Heart left ventricle (tissue), 16 donors: ENCODE data around the gene TSPY8. TPM values are rescaled to one million over a fixed set of nuclear protein-coding genes. Genes with fewer than 3 reads are reported as not detected.
"Not testable (repeated sequence)": the region's sequence is repeated elsewhere in the genome, so short reads cannot be mapped to it uniquely, and the experiment has no call there.

Experiments
- ATAC-seq, 4 donors: fragments of 200-7000 bp; cut with Tn5 transposase; one replicate each; pipeline ENCODE4 v1.9.1; 2020 to 2022; ENCODE audit warnings: moderate library complexity in 4 of 4, mild to moderate bottlenecking in 3 of 4, moderate number of reproducible peaks in 1 of 4
- DNase-seq, 5 donors: peaks; one replicate each; pipeline ENCODE4 v3.0.0-alpha.2; 2020
- H3K27ac ChIP-seq, 12 donors: fragments of 200-600 bp; sonication (generic) in 4 of 12; one replicate each; pipeline versions ENCODE4 v1.5.0 to v1.8.0; 2016 to 2022; ENCODE audit warnings: mild to moderate bottlenecking in 2 of 12
- H3K27me3 ChIP-seq, 9 donors: fragments of 200-600 bp; sonication (generic) in 2 of 9; one replicate each; pipeline versions ENCODE4 v1.5.1 to v1.8.0; 2016 to 2022; ENCODE audit warnings: mild to moderate bottlenecking in 3 of 9
- H3K36me3 ChIP-seq, 9 donors: fragments of 200-600 bp; sonication (generic) in 2 of 9; one replicate each; pipeline versions ENCODE4 v1.5.0 to v1.8.0; 2018 to 2022; ENCODE audit warnings: mild to moderate bottlenecking in 2 of 9
- H3K4me1 ChIP-seq, 12 donors: fragments of 200-600 bp; sonication (generic) in 4 of 12; one replicate each; pipeline versions ENCODE4 v1.5.0 to v1.8.0; 2016 to 2022; ENCODE audit warnings: mild to moderate bottlenecking in 3 of 12
- H3K4me3 ChIP-seq, 12 donors: fragments of 200-600 bp; sonication (generic) in 4 of 12; one replicate each; pipeline versions ENCODE4 v1.5.0 to v1.8.0; 2017 to 2022; ENCODE audit warnings: mild to moderate bottlenecking in 9 of 12, moderate library complexity in 4 of 12
- H3K9me3 ChIP-seq, 12 donors: fragments of 200-600 bp; sonication (generic) in 4 of 12; one replicate each; pipeline versions ENCODE4 v1.5.0 to v1.8.0; 2016 to 2022; ENCODE audit warnings: mild to moderate bottlenecking in 1 of 12
- POLR2A ChIP-seq, 2 donors: fragments of 450-650 bp; IDR thresholded peaks; one replicate each; pipeline ENCODE4 v1.6.1; 2017; ENCODE audit warnings: antibody characterized with exemption in 2 of 2, mild to moderate bottlenecking in 2 of 2, moderate library complexity in 2 of 2
- WGBS, 4 donors: extraction: QIAGEN DNeasy Blood & Tissue Kit in 2 of 4; methylation state at CpG; one replicate each; pipeline versions ENCODE4 v1.1.5 to v1.1.7; 2013 to 2018; 5-methylcytosine and 5-hydroxymethylcytosine counted together
- intact Hi-C, 10 donors: fragments of 100-400 bp; cut with DNase I; formaldehyde crosslinking; loops; one replicate each; pipeline versions ENCODE4 v1.11.1 to v1.14.2; 2022
- long read RNA-seq, 3 donors: library from polyadenylated mRNA; unstranded; transcript quantifications; one replicate each; pipeline ENCODE4 v2.0.0, GENCODE V29; 2020 to 2021
- polyA plus RNA-seq, 2 donors: library from polyadenylated mRNA; stranded (reverse); fragments of 200-250 nt; gene quantifications; one replicate each; pipeline ENCODE4 v1.2.3, GENCODE V29; 2013
- total RNA-seq, 9 donors: library from RNA; depleted of rRNA in 2 of 9; stranded (reverse); fragments of >200 nt in 2 of 9; fragmentation: NEBNext Ultra II Directional in 3 of 9; extraction: Animal tissue kit (Norgen Biotek cat#: 25700) in 3 of 9; gene quantifications; one replicate each; pipeline versions ENCODE4 v1.1.0 to v1.2.4, GENCODE V29; 2016 to 2023
- TF ChIP-seq, protein P1 (sequence below), 12 donors: fragments of 200-600 bp; sonication (generic) in 4 of 12; IDR thresholded peaks; one replicate each; pipeline versions ENCODE4 v1.5.0 to v1.8.0; 2018 to 2022; ENCODE audit warnings: antibody characterized with exemption in 12 of 12, mild to moderate bottlenecking in 5 of 12
- donor health status: ischemic (EF 13 %, LVEDD 7.1; RV severe dilation, severe dysfunction).
- donor health status: healthy with polysubstance abuse.
- donor health status: DM: no; HTN: yes; CAD: no.
- donor health status: DM: no; HTN: no; CAD: no.
- donor health status: ischemic (EF 25% LVEDD 6.9; RV normal size, moderate dysfunction).
- donor health status: ischemic (EF 25% LVEDD 5.7; RV mildly dilated, moderate dysfunction).
- donor health status: healthy.
- donor health status: DM: yes; HTN: yes; CAD: no.
- donor health status: ischemic (EF 35%, LVEDD 5.7; RV mildly dilated, moderate dysfunction).
- donor health status: nonischemic (EF 11% LVEDD 7.7; RV severe dilation, severe dysfunction).
- donor health status: DM: yes; HTN: yes; CAD: no.
- donor health status: PGD.
- donor health status: ischemic (EF 29% LVEDD 5.4; RV normal size, mild dysfunction).
- donor health status: nonischemic (EF 23%, LVEDD 6.1; RV moderate dilation, normal function).

TSPY8 gene
- total RNA-seq (not detected), polyA plus RNA-seq (not detected)
- long read RNA-seq, donor 1: 0 reads
- long read RNA-seq, donor 2: 0 reads
- long read RNA-seq, donor 3: 0 reads

DNA sequence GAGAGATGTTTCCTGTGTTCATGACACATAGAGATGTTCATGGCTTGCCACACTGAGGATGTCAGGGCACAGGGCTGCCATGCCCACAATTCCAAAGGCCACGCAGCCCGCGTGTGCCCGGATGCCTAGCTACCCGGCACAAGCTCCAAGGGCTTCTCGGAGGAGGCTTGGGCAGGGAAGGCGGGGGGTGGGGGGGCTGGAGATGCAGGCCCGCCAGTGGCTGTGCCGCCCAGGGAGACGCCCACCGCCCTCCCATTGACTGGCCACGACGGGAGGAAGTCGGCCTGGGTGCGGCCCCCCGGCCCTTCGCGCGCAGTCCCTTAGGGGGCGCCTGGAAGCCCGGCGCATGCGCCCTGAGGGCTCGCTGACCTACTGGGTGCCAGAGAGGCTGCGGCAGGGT, at the start of gene TSPY8:
Gene TSPY8 (plus strand): TSS at position 301 of the 400 bp plus-strand sequence. CDS start 46 bp downstream, at position 347.
- H3K27me3 ChIP-seq, H3K4me3 ChIP-seq, H3K4me1 ChIP-seq, DNase-seq, ATAC-seq, H3K27ac ChIP-seq, H3K36me3 ChIP-seq, intact Hi-C loops, H3K9me3 ChIP-seq: not testable (repeated sequence)
- 75 to 81% methylated on average over 2 to 9 of the region's 25 CpGs; no CpG with 5 or more reads in 2 of the 4 donors for WGBS, 4 donors

DNA sequence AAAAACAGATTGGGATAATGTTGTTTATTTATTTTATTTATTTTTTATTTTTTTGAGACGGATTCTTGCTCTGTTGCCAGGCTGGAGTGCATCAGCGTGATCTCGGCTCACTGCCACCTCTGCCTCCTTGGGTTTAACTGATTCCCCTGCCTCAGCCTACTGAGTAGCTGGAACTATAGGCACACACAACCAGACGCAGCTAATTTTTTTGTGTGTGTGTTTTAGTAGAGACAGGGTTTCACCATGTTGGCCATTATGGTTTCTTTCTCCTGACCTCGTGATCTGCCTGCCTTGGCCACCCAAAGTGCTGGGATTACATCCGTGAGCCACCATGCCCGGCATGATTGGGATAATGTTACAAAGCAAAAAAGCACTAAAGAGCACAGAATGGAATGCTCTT, 36.6 kb upstream of the TSPY8 start:
- ATAC-seq: no peak
- Histone ChIP-seq H3K27ac (no peak overlapping the region), H3K9me3 (no peaks in the 10 kb centered on the region), H3K36me3 (no peaks in the 10 kb centered on the region), H3K4me1 (no peaks in the 10 kb centered on the region), H3K4me3 (no peak overlapping the region), H3K27me3 (no peaks in the 10 kb centered on the region)
- no peak for DNase-seq
- intact Hi-C loops: no loop called here
- TF ChIP-seq POLR2A (IDR thresholded peaks at IDR 0.05): no peak
- TF ChIP-seq, protein P1, sequence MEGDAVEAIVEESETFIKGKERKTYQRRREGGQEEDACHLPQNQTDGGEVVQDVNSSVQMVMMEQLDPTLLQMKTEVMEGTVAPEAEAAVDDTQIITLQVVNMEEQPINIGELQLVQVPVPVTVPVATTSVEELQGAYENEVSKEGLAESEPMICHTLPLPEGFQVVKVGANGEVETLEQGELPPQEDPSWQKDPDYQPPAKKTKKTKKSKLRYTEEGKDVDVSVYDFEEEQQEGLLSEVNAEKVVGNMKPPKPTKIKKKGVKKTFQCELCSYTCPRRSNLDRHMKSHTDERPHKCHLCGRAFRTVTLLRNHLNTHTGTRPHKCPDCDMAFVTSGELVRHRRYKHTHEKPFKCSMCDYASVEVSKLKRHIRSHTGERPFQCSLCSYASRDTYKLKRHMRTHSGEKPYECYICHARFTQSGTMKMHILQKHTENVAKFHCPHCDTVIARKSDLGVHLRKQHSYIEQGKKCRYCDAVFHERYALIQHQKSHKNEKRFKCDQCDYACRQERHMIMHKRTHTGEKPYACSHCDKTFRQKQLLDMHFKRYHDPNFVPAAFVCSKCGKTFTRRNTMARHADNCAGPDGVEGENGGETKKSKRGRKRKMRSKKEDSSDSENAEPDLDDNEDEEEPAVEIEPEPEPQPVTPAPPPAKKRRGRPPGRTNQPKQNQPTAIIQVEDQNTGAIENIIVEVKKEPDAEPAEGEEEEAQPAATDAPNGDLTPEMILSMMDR (IDR thresholded peaks at IDR 0.05): no peak
- 57 to 59% methylated on average over 7 of the region's 7 CpGs; no CpG with 5 or more reads in 2 of the 4 donors for WGBS, 4 donors

GRCh38 chrY:9337164-9337563, 20.4 kb upstream of the TSPY8 start, which contains the start of gene TSPY4:
TSS of gene TSPY4 (plus strand) at chrY:9337464. CDS start at chrY:9337510, 46 bp downstream.
- H3K4me3 ChIP-seq, intact Hi-C loops, ATAC-seq, H3K27ac ChIP-seq, H3K36me3 ChIP-seq, H3K27me3 ChIP-seq, H3K4me1 ChIP-seq, H3K9me3 ChIP-seq, DNase-seq: not testable (repeated sequence)
- 83 to 87% methylated on average over 7 to 10 of the region's 26 CpGs; no CpG with 5 or more reads in 2 of the 4 donors for WGBS, 4 donors

DNA sequence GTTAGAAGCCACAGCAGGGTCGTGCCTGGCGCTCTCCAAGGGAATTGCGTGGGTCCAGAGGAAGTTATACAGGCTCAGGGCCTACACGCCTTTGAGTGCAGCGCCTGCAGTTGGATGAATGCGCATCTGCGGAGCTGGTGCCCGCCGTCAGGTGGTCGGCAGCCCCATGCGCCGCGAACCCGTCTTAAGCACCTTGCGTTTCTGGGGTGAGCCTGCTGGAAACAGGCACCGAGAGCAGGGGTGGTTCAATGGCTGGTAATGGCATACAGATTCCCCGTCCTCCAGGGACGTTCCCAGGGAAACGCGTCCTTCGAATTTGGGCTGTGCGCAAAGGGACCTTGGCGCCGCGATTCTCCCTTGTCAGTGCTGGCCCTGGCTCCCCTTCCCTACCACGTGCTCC, 38.9 kb downstream of the TSPY8 start:
- DNase-seq: peak in 3 of 5 donors; percentile 6 to 58 (median 25)
- H3K4me3 ChIP-seq, intact Hi-C loops, H3K27ac ChIP-seq, H3K9me3 ChIP-seq, H3K4me1 ChIP-seq, H3K27me3 ChIP-seq, ATAC-seq, H3K36me3 ChIP-seq: not testable (repeated sequence)
- WGBS, 4 donors: 87 to 88% methylated on average over 13 of the region's 26 CpGs; no CpG with 5 or more reads in 2 of the 4 donors

DNA sequence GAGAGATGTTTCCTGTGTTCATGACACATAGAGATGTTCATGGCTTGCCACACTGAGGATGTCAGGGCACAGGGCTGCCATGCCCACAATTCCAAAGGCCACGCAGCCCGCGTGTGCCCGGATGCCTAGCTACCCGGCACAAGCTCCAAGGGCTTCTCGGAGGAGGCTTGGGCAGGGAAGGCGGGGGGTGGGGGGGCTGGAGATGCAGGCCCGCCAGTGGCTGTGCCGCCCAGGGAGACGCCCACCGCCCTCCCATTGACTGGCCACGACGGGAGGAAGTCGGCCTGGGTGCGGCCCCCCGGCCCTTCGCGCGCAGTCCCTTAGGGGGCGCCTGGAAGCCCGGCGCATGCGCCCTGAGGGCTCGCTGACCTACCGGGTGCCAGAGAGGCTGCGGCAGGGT, 40.5 kb downstream of the TSPY8 start, which contains the start of gene TSPY3:
Gene TSPY3 (plus strand): TSS at position 301 of the 400 bp plus-strand sequence. CDS start 46 bp downstream, at position 347.
- H3K4me1 ChIP-seq, intact Hi-C loops, H3K4me3 ChIP-seq, H3K27ac ChIP-seq, ATAC-seq, H3K9me3 ChIP-seq, H3K27me3 ChIP-seq, H3K36me3 ChIP-seq, DNase-seq: not testable (repeated sequence)
- no CpG with 5 or more reads among the region's 26 CpGs for WGBS, 4 donors

Other genes starting within 250 kb of the TSPY8 start
- not detected for gene TSPY4, start 20.3 kb upstream of the TSPY8 start, total RNA-seq
- gene TSPY4, start 20.3 kb upstream of the TSPY8 start, polyA plus RNA-seq: not detected
- gene TSPY3, start 40.6 kb downstream of the TSPY8 start, total RNA-seq: not detected
- gene TSPY3, start 40.6 kb downstream of the TSPY8 start, polyA plus RNA-seq: not detected
- not detected for gene TSPY1, start 109.2 kb downstream of the TSPY8 start, total RNA-seq
- not detected for gene TSPY1, start 109.2 kb downstream of the TSPY8 start, polyA plus RNA-seq
- not detected for gene TSPY9, start 129.5 kb downstream of the TSPY8 start, total RNA-seq
- gene TSPY9, start 129.5 kb downstream of the TSPY8 start, polyA plus RNA-seq: not detected
- not detected for gene TSPY10, start 170.1 kb downstream of the TSPY8 start, total RNA-seq
- gene TSPY10, start 170.1 kb downstream of the TSPY8 start, polyA plus RNA-seq: not detected